ENCODE measurements around the gene SIAH3.
A peak's percentile ranks its signal among the peaks of the same experiment; 100 is the strongest.

SIAH3 gene

GRCh38 chr13:45830121-45830520 lies 21.4 kb downstream of the SIAH3 start:
- in situ Hi-C loops (cut with MboI; ENCODE audit: low pct_unique_long_range_greater_than_20kb, low sequenced_read_pairs, unreplicated experiment) = no loop called here
- TF ChIP-seq CTCF (IDR thresholded peaks at IDR 0.05; ENCODE audit: extremely low read depth, insufficient read depth, missing control alignments) = no peak
- no peak for DNase-seq (ENCODE audit: low spot score)

- no peak for DNase-seq (ENCODE audit: low spot score)
- in situ Hi-C loops (cut with MboI; ENCODE audit: low pct_unique_long_range_greater_than_20kb, low sequenced_read_pairs, unreplicated experiment) = no loop called here
- no peak for TF ChIP-seq CTCF (IDR thresholded peaks at IDR 0.05; ENCODE audit: extremely low read depth, insufficient read depth, missing control alignments)
Observed at GRCh38 chr13:45828256-45828968, 23.1 kb downstream of the SIAH3 start.

GRCh38 chr13:45827318-45827717 lies 24.2 kb downstream of the SIAH3 start:
- no peak for TF ChIP-seq CTCF (IDR thresholded peaks at IDR 0.05; ENCODE audit: extremely low read depth, insufficient read depth, missing control alignments)
- DNase-seq (ENCODE audit: low spot score) = no peak
- in situ Hi-C loops (cut with MboI; ENCODE audit: low pct_unique_long_range_greater_than_20kb, low sequenced_read_pairs, unreplicated experiment) = no loop called here

- in situ Hi-C loops (cut with MboI; ENCODE audit: low pct_unique_long_range_greater_than_20kb, low sequenced_read_pairs, unreplicated experiment) = no loop called here
- DNase-seq (ENCODE audit: low spot score) = peak; percentile 32
- TF ChIP-seq CTCF (IDR thresholded peaks at IDR 0.05; ENCODE audit: extremely low read depth, insufficient read depth, missing control alignments) = no peak
Observed at GRCh38 chr13:45826731-45827130, 24.8 kb downstream of the SIAH3 start.

GRCh38 chr13:45825387-45825650 lies 26.2 kb downstream of the SIAH3 start:
- no peak for TF ChIP-seq CTCF (IDR thresholded peaks at IDR 0.05; ENCODE audit: extremely low read depth, insufficient read depth, missing control alignments)
- in situ Hi-C loops (cut with MboI; ENCODE audit: low pct_unique_long_range_greater_than_20kb, low sequenced_read_pairs, unreplicated experiment) = no loop called here
- DNase-seq (ENCODE audit: low spot score) = no peak

- no peak for TF ChIP-seq CTCF (IDR thresholded peaks at IDR 0.05; ENCODE audit: extremely low read depth, insufficient read depth, missing control alignments)
- no peak for DNase-seq (ENCODE audit: low spot score)
- in situ Hi-C loops (cut with MboI; ENCODE audit: low pct_unique_long_range_greater_than_20kb, low sequenced_read_pairs, unreplicated experiment) = no loop called here
Observed at GRCh38 chr13:45823583-45823982, 28.0 kb downstream of the SIAH3 start.

- in situ Hi-C loops (cut with MboI; ENCODE audit: low pct_unique_long_range_greater_than_20kb, low sequenced_read_pairs, unreplicated experiment) = no loop called here
Observed at GRCh38 chr13:45821811-45822210, 29.7 kb downstream of the SIAH3 start.

More at GRCh38 chr13:45821811-45822210, 29.7 kb downstream of the SIAH3 start:
- TF ChIP-seq CTCF (IDR thresholded peaks at IDR 0.05; ENCODE audit: extremely low read depth, insufficient read depth, missing control alignments) = no peak
- no peak for DNase-seq (ENCODE audit: low spot score)
